GM19025 (cell line): Measurements from ENCODE around the gene C11orf68.

Experiments used
- ATAC-seq: cut with Tn5 transposase; IDR thresholded peaks from one replicate; pipeline ENCODE4 v1.9.1; 2021; ENCODE audit warnings: mild to moderate bottlenecking, low read depth, moderate library complexity; ENCODE audit not compliant: unreplicated experiment

C11orf68 gene

GRCh38 chr11:65945430-65945911 lies 26.6 kb upstream of the C11orf68 start, which contains the start of gene TSGA10IP:
Gene TSGA10IP (plus strand): TSS chr11:65945480. CDS start chr11:65945676, 196 bp downstream.
- no peak for ATAC-seq

- no peak for ATAC-seq
Observed at GRCh38 chr11:65944767-65945166, 25.9 kb upstream of the C11orf68 start.

- no peak for ATAC-seq
Observed at GRCh38 chr11:65944191-65944590, 25.3 kb upstream of the C11orf68 start.

- no peak for ATAC-seq
Observed at GRCh38 chr11:65942531-65942930, 23.7 kb upstream of the C11orf68 start.

GRCh38 chr11:65941720-65942310 lies 23.0 kb upstream of the C11orf68 start:
- ATAC-seq = no peak

- no peak for ATAC-seq
Observed at GRCh38 chr11:65937766-65938165, 18.9 kb upstream of the C11orf68 start.

- no peak for ATAC-seq
Observed at GRCh38 chr11:65934014-65934413, 15.2 kb upstream of the C11orf68 start.

GRCh38 chr11:65932558-65932919 lies 13.7 kb upstream of the C11orf68 start:
- ATAC-seq = no peak

GRCh38 chr11:65931773-65932557 lies 13.1 kb upstream of the C11orf68 start:
- no peak for ATAC-seq

- no peak for ATAC-seq
Observed at GRCh38 chr11:65928667-65929066, 9.8 kb upstream of the C11orf68 start.

GRCh38 chr11:65927904-65928397 lies 9.1 kb upstream of the C11orf68 start:
- peak; percentile 77 for ATAC-seq

GRCh38 chr11:65925397-65925796 lies 6.5 kb upstream of the C11orf68 start:
- no peak for ATAC-seq

GRCh38 chr11:65922565-65922964 lies 3.7 kb upstream of the C11orf68 start:
- ATAC-seq = no peak

- ATAC-seq = no peak
Observed at GRCh38 chr11:65921876-65922275, 3.0 kb upstream of the C11orf68 start.

- ATAC-seq = no peak
Observed at GRCh38 chr11:65921033-65921555, 2.2 kb upstream of the C11orf68 start.

GRCh38 chr11:65920372-65920802 lies 1.5 kb upstream of the C11orf68 start:
- no peak for ATAC-seq

- peak; percentile 40 for ATAC-seq
Observed at GRCh38 chr11:65919573-65920371, 910 bp upstream of the C11orf68 start.

- ATAC-seq = peak; percentile 85
Observed at GRCh38 chr11:65919141-65919572, 295 bp upstream of the C11orf68 start, which contains the start of gene DRAP1. Gene DRAP1 (plus strand): TSS chr11:65919426. CDS start chr11:65919502, 76 bp downstream.

GRCh38 chr11:65917434-65918210 lies 1.2 kb downstream of the C11orf68 start:
- no peak for ATAC-seq

- ATAC-seq = no peak
Observed at GRCh38 chr11:65917077-65917433, 1.8 kb downstream of the C11orf68 start.
